Adrenal gland (tissue), 12 donors: ENCODE measurements around the gene ESAM. TPM values are rescaled to one million over a fixed set of nuclear protein-coding genes. Genes with fewer than 3 reads are reported as not detected.

ENCODE experiments used
- DNase-seq, 7 donors: peaks; one replicate each; pipeline ENCODE4 v3.0.0-alpha.2; 2019 to 2020
- H3K27ac ChIP-seq, 5 donors: fragments of 200-600 bp; sonication (generic) in 4 of 5; 1 replicate in 3 of 5; 2 replicates in 2 of 5; pipeline versions ENCODE4 v1.5.1 to v1.8.0; 2016 to 2020; ENCODE audit warnings: mild to moderate bottlenecking in 1 of 5
- H3K27me3 ChIP-seq: fragments of 200-600 bp; 2 replicates; pipeline ENCODE4 v1.8.0; 2021
- H3K36me3 ChIP-seq, 2 donors: fragments of 200-600 bp; replicated peaks in 1 of 2; 1 replicate in 1 of 2; 2 replicates in 1 of 2; pipeline versions ENCODE4 v1.5.1 to v1.8.0; 2018 to 2022
- H3K4me1 ChIP-seq, 2 donors: fragments of 200-600 bp; replicated peaks in 1 of 2; 1 replicate in 1 of 2; 2 replicates in 1 of 2; pipeline versions ENCODE4 v1.5.1 to v1.8.0; 2018 to 2021
- H3K4me3 ChIP-seq, 4 donors: fragments of 200-600 bp; sonication (generic) in 3 of 4; one replicate each; pipeline ENCODE4 v1.5.1; 2016 to 2018
- H3K9me3 ChIP-seq, 3 donors: fragments of 200-600 bp; sonication (generic) in 1 of 3; replicated peaks in 1 of 3; 1 replicate in 2 of 3; 2 replicates in 1 of 3; pipeline versions ENCODE4 v1.5.1 to v1.8.0; 2016 to 2021
- POLR2A ChIP-seq, 2 donors: fragments of 450-650 bp; IDR thresholded peaks; one replicate each; pipeline ENCODE4 v1.6.1; 2017; ENCODE audit warnings: antibody characterized with exemption in 2 of 2, mild to moderate bottlenecking in 2 of 2, moderate library complexity in 1 of 2
- WGBS, 4 donors: extraction: QIAGEN DNeasy Blood & Tissue Kit in 2 of 4; methylation state at CpG; one replicate each; pipeline versions ENCODE4 v1.1.5 to v1.1.7; 2013 to 2017; 5-methylcytosine and 5-hydroxymethylcytosine counted together
- intact Hi-C, 2 donors: fragments of 100-400 bp; cut with DNase I; formaldehyde crosslinking; loops; one replicate each; pipeline versions ENCODE4 v1.14.1 to v1.15.0; 2022 to 2023
- polyA plus RNA-seq, 3 donors: library from polyadenylated mRNA; stranded (reverse); fragments of 200-250 nt in 2 of 3; fragments of 350-450 nt in 1 of 3; fragmentation: Illumina TruSeq in 1 of 3; extraction: RNeasy Lipid Tissue Mini Kit (QIAGEN cat#74804) in 1 of 3; gene quantifications; one replicate each; pipeline ENCODE4 v1.2.3, GENCODE V29; 2013 to 2014
- total RNA-seq, 9 donors: library from RNA; depleted of rRNA in 4 of 9; stranded (reverse); fragments of >200 nt in 4 of 9; fragments of 120-200 nt in 1 of 9; fragmentation: NEBNext Ultra II Directional in 1 of 9; extraction: Animal tissue kit (Norgen Biotek cat#: 25700) in 1 of 9; gene quantifications; one replicate each; pipeline versions ENCODE4 v1.1.0 to v1.2.4, GENCODE V29; 2013 to 2023
- TF ChIP-seq, protein P1 (sequence below), 6 experiments: fragments of 450-650 bp in 4 of 6; fragments of 200-600 bp in 2 of 6; sonication (generic) in 1 of 6; IDR thresholded peaks; 1 replicate in 5 of 6; 2 replicates in 1 of 6; pipeline versions ENCODE4 v1.5.1 to v1.8.0; 2016 to 2021; ENCODE audit warnings: antibody characterized with exemption in 6 of 6, mild to moderate bottlenecking in 2 of 6, moderate library complexity in 1 of 6
- donor health status: healthy with polysubstance abuse.
- donor health status: Bipolar disorder and iron deficiency.
- donor health status: DM: yes; HTN: yes; CAD: no.
- donor health status: DM: no; HTN: no; CAD: no.
- donor health status: DM: no; HTN: no; CAD: no.
- donor health status: DM: yes; HTN: yes; CAD: no.

Gene ESAM
- total and polyA plus RNA-seq, 12 donors = 8.2 to 36.9 (median 29.2) TPM

DNA sequence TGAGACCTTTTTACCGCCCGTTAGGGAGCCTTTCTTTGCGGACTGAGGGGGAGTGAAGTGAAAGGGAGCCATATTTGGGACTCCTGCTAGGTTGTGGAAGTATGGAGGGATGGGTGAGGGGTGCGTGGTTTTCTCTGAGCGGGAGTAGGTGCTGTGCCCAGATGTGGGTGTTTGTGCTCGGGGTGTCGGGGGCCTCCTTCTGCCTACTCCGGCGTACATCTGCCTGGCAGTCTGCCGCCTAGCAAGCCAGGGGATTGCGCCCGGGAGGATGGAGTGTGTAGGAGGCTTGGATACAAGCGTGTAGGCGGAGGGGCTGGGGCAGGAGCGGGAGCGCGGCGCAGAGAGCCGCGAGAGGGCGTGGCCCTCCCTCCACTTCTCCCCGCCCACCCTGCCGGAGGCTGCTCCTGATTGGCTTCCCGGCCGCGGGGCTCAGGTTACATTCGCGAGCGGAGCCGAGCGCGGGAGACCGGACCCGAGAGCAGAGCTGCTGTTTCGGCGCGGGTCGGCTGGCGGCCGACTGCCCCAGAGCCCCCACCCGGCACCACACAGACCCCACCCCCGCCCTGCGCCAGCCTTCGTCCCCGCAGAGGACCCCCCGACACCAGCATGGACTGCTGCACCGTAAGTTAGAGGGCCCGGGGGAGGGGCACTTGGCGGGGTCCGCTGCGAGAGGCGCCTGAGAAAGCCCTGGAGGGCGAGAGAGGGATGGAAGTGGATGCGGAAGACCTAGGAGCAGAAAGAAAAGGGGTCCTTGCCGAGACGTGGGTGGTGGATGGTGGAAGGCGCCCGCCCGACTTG, 22.4 kb downstream of the ESAM start, which contains the start of gene NRGN:
Gene NRGN (plus strand): TSS at position 464 of the 798 bp plus-strand sequence. CDS start 143 bp downstream, at position 607.
- H3K4me1 ChIP-seq = peaks cover 5 to 17% of the 10 kb centered on the region in 2 donors
- peak; percentile 88 to 95 (median 92) for DNase-seq
- no peak within 1 kb of the TSS for H3K27ac ChIP-seq
- H3K36me3 ChIP-seq = no peaks in the 10 kb centered on the region
- H3K9me3 ChIP-seq = no peaks in the 10 kb centered on the region
- peaks cover 30% of the 10 kb centered on the region for H3K27me3 ChIP-seq
- H3K4me3 ChIP-seq = peak within 1 kb of the TSS in 2 of 4 donors; percentile 18 to 40
- intact Hi-C loops = no loop called here
- TF ChIP-seq POLR2A (IDR thresholded peaks at IDR 0.05) = no peak
- TF ChIP-seq, protein P1, sequence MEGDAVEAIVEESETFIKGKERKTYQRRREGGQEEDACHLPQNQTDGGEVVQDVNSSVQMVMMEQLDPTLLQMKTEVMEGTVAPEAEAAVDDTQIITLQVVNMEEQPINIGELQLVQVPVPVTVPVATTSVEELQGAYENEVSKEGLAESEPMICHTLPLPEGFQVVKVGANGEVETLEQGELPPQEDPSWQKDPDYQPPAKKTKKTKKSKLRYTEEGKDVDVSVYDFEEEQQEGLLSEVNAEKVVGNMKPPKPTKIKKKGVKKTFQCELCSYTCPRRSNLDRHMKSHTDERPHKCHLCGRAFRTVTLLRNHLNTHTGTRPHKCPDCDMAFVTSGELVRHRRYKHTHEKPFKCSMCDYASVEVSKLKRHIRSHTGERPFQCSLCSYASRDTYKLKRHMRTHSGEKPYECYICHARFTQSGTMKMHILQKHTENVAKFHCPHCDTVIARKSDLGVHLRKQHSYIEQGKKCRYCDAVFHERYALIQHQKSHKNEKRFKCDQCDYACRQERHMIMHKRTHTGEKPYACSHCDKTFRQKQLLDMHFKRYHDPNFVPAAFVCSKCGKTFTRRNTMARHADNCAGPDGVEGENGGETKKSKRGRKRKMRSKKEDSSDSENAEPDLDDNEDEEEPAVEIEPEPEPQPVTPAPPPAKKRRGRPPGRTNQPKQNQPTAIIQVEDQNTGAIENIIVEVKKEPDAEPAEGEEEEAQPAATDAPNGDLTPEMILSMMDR (IDR thresholded peaks at IDR 0.05) = no peak
- 0 to 1% (median 1%) methylated on average over 16 to 59 of the region's 59 CpGs for WGBS, 4 donors

DNA sequence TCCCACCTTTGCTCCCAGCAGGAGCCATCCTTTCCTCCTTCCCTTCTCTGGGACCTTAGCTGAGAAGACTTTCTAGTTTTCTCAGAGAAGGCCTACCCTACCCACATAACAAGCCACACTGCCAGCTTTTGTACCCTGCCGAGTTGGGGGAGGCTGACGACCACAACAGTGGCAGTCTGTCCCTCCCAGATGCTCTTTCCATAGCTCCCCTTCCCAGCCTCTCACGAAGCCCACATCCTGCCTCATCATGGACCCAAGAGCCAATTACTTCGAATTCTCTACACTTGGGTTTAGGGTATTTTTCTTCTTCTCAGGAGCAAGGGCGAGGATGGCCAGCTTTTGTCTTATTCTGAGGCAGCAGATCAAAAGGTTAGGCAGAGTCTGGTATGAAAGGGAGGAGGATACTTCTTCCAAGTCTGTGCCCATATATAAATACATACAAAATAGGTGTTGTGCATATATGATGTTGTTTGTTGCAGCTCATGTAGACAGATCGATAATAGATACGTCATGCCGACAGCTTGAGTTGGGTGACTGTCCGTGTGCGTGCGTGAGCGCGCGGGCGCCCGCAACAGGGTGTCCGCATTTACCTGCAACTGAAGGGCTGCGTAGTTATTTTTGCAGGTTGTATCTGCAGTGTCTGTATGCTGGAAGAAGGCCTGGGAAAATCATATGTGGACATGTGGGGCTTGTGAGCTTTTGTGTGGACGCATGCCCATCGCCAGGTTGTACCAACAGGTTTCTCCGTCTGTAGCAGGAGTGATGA, 23.2 kb downstream of the ESAM start:
- no peak for DNase-seq
- WGBS, 4 donors = 53 to 60% (median 59%) methylated on average over 21 of the region's 21 CpGs
- peaks cover 5 to 17% of the 10 kb centered on the region in 2 donors for H3K4me1 ChIP-seq
- peaks cover 22% of the 10 kb centered on the region for H3K27me3 ChIP-seq
- H3K4me3 ChIP-seq = peak overlapping the region in 1 of 4 donors; percentile 40
- no peak for TF ChIP-seq POLR2A (IDR thresholded peaks at IDR 0.05)
- TF ChIP-seq, protein P1 (IDR thresholded peaks at IDR 0.05) = no peak
- H3K27ac ChIP-seq = no peak overlapping the region
- intact Hi-C loops = no loop called here
- H3K36me3 ChIP-seq = no peaks in the 10 kb centered on the region
- H3K9me3 ChIP-seq = no peaks in the 10 kb centered on the region

DNA sequence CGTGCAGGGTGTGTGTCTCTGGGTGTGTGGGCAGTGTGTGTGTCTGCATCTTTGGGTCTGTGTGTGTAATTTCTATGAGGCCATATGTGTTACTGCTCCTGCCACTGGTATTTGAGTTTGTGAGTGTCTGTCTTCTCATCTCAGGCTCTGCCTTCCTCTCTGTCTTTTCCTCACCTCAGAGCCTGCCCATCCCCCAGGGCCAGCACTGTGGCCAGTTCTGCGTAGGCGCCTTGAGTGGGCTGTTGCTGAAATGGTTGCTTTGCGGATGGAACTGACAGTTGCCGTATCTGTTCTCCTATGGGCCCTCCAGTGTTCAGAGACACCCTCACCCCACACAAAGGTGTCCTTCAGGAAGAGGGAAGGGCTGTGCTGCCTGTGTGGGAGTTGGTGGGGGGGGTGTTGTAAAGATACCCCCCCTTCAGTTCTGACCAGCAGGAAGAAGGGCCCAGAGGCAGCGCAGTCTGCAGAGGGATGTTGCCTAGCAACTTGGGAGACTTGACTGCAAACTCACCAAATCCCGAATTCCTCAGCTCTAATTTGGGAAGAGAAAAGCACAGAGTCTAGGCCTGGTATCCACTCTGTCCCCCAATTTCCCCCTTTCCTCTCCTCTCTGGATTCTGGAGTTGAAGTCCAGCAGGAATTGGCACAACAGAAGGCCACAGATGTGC, 24.3 kb downstream of the ESAM start:
- Histone ChIP-seq H3K4me1 (peaks cover 5 to 17% of the 10 kb centered on the region in 2 donors), H3K9me3 (no peaks in the 10 kb centered on the region), H3K27ac (no peak overlapping the region), H3K4me3 (no peak overlapping the region), H3K27me3 (peaks cover 11% of the 10 kb centered on the region), H3K36me3 (no peaks in the 10 kb centered on the region)
- WGBS, 4 donors = 78 to 89% (median 80%) methylated on average over 5 to 7 of the region's 7 CpGs
- no peak for DNase-seq
- TF ChIP-seq, protein P1 (IDR thresholded peaks at IDR 0.05) = no peak
- intact Hi-C loops = no loop called here

DNA sequence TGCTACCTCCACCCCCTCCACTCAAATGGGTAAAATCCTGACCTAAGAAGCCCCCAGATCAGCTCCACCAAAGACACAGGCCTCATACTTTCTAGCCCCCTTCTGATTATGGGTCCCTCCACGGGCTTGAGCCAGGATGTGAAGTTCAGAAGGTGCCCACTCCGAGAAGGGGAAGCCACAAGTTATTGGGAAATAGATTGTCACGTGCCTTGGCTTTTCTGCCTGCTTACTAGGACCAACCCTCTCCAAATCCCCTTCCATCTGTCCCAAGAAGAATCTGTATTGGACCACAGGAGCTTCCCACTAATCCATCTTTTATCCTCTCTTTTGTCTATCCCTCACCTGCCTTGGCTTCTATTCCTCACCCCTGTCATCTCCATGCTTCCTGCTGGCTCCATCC, 25.4 kb downstream of the ESAM start:
- intact Hi-C loops = no loop called here
- 59 to 71% (median 63%) methylated on average over 3 of the region's 3 CpGs for WGBS, 4 donors
- H3K4me3 ChIP-seq = no peak overlapping the region
- no peak for TF ChIP-seq POLR2A (IDR thresholded peaks at IDR 0.05)
- TF ChIP-seq, protein P1 (IDR thresholded peaks at IDR 0.05) = no peak
- no peaks in the 10 kb centered on the region for H3K9me3 ChIP-seq
- DNase-seq = no peak
- H3K27me3 ChIP-seq = peaks cover 8% of the 10 kb centered on the region
- H3K4me1 ChIP-seq = peaks cover 5 to 17% of the 10 kb centered on the region in 2 donors
- no peaks in the 10 kb centered on the region for H3K36me3 ChIP-seq
- H3K27ac ChIP-seq = no peak overlapping the region
